MM.1S (cell line): ENCODE measurements around the gene C5orf15.

Experiments
- EZH2phosphoT487 ChIP-seq: fragments of 300-600 bp; sonication (generic); IDR thresholded peaks from 2 replicates; pipeline ENCODE4 v1.6.1; 2018; ENCODE audit warnings: antibody characterized with exemption, low read length
- TF ChIP-seq, protein P1 (sequence below): fragments of 300-600 bp; sonication (generic); IDR thresholded peaks from 2 replicates; pipeline ENCODE4 v1.5.1; 2016; ENCODE audit warnings: antibody characterized with exemption, low read length, mixed read lengths

DNA sequence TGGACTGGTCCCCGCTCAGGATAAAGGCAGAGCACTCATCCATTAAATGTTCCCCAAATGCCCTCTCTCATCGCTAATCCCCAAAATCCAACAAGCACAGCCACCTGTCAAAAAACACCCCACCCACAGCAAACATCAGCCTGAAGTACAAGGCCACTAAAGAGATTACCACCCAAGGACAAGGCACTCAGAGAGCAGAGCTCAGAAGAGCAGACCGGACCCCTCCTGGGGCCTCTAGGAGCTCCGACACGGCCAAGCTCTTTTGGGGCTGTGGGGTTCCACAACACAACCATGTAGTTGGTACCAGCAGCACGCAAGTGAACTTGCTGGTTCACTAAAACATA is 26.5 kb upstream of the C5orf15 start:
- TF ChIP-seq, protein P1, sequence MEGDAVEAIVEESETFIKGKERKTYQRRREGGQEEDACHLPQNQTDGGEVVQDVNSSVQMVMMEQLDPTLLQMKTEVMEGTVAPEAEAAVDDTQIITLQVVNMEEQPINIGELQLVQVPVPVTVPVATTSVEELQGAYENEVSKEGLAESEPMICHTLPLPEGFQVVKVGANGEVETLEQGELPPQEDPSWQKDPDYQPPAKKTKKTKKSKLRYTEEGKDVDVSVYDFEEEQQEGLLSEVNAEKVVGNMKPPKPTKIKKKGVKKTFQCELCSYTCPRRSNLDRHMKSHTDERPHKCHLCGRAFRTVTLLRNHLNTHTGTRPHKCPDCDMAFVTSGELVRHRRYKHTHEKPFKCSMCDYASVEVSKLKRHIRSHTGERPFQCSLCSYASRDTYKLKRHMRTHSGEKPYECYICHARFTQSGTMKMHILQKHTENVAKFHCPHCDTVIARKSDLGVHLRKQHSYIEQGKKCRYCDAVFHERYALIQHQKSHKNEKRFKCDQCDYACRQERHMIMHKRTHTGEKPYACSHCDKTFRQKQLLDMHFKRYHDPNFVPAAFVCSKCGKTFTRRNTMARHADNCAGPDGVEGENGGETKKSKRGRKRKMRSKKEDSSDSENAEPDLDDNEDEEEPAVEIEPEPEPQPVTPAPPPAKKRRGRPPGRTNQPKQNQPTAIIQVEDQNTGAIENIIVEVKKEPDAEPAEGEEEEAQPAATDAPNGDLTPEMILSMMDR = no peak
- no peak for TF ChIP-seq EZH2phosphoT487
